ENCODE data around the gene ADAMTSL3.

ADAMTSL3 gene

DNA sequence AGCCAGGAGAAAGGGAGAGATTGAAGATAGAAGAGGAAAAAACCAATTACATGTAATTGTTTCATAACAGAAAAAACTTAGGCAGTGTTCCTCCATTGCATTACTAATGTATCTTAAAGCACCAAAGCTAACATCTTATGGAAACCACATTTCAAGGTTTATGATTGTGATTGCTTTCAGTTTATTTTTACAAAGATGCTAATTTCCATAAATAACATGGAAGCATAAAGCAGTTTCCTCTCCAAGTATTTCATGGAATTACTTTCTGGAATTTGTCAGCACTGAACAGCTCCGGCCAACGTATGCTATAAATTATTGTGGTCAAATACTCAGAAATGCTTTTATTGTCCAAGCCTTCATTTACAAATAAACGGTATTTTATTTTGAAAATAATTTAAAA is 11.6 kb downstream of the ADAMTSL3 start:
- Histone ChIP-seq H2AK5ac (ENCODE audit: low read depth, low read length) (no peak overlapping the region), H2AFZ (ENCODE audit: low read length) (no peak overlapping the region), H2BK12ac (ENCODE audit: low read length) (no peak overlapping the region), H4K91ac (ENCODE audit: low read depth, low read length, poor library complexity) (no peak overlapping the region), H3K4ac (ENCODE audit: low read length) (no peak overlapping the region), H4K8ac (ENCODE audit: low read depth, low read length) (no peak overlapping the region), H3K4me2 (ENCODE audit: insufficient read depth, low read length, poor library complexity, severe bottlenecking) (no peak overlapping the region), H3K9me3 (replicated peaks in 1 of 2; ENCODE audit: control insufficient read depth in 2 of 2, insufficient read depth in 1 of 2, low read depth in 1 of 2, low read length in 2 of 2) (no peaks in the 10 kb centered on the region), H2BK120ac (ENCODE audit: low read depth, low read length) (no peak overlapping the region), H3K9ac (ENCODE audit: low read depth, low read length, poor library complexity) (no peak overlapping the region), H3K4me1 (ENCODE audit: control insufficient read depth in 2 of 2, insufficient read depth in 1 of 2, low read depth in 1 of 2, low read length in 2 of 2) (no peaks in the 10 kb centered on the region), H2BK5ac (ENCODE audit: low read length) (no peak overlapping the region), H3K36me3 (replicated peaks in 1 of 2; ENCODE audit: control insufficient read depth in 2 of 2, insufficient read depth in 2 of 2, low read length in 2 of 2) (no peaks in the 10 kb centered on the region), H3K79me1 (ENCODE audit: low read depth, low read length) (no peaks in the 10 kb centered on the region), H3K4me3 (ENCODE audit: low read length in 2 of 2) (no peak overlapping the region), H3K18ac (ENCODE audit: low read length) (no peak overlapping the region), H2BK15ac (ENCODE audit: low read length) (no peak overlapping the region), H3K27ac (replicated peaks; ENCODE audit: low read length) (no peak overlapping the region), H3K27me3 (ENCODE audit: control insufficient read depth in 3 of 3, insufficient read depth in 3 of 3, low read depth in 1 of 3, low read length in 3 of 3) (no peaks in the 10 kb centered on the region), H3K14ac (ENCODE audit: low read length) (no peak overlapping the region), H3K23ac (ENCODE audit: low read depth, low read length, poor library complexity) (no peak overlapping the region)
- WGBS, 2 donors (ENCODE audit: extremely low coverage in 2 of 2, insufficient read length in 2 of 2, insufficient replicate concordance in 1 of 2): no CpG with 5 or more reads among the region's 3 CpGs
- DNase-seq (ENCODE audit: low spot score): no peak

GRCh38 chr15:83670672-83671229 is 16.8 kb downstream of the ADAMTSL3 start:
- no peak overlapping the region for H2BK12ac ChIP-seq (ENCODE audit: low read length)
- no peak overlapping the region for H3K18ac ChIP-seq (ENCODE audit: low read length)
- no peak overlapping the region for H3K27ac ChIP-seq (replicated peaks; ENCODE audit: low read length)
- H3K36me3 ChIP-seq (replicated peaks in 1 of 2; ENCODE audit: control insufficient read depth in 2 of 2, insufficient read depth in 2 of 2, low read length in 2 of 2): no peaks in the 10 kb centered on the region
- H3K79me1 ChIP-seq (ENCODE audit: low read depth, low read length): no peaks in the 10 kb centered on the region
- H3K27me3 ChIP-seq (ENCODE audit: control insufficient read depth in 3 of 3, insufficient read depth in 3 of 3, low read depth in 1 of 3, low read length in 3 of 3): no peaks in the 10 kb centered on the region
- WGBS, 2 donors (ENCODE audit: extremely low coverage in 2 of 2, insufficient read length in 2 of 2, insufficient replicate concordance in 1 of 2): no CpG with 5 or more reads among the region's 1 CpG
- no peaks in the 10 kb centered on the region for H3K9me3 ChIP-seq (replicated peaks in 1 of 2; ENCODE audit: control insufficient read depth in 2 of 2, insufficient read depth in 1 of 2, low read depth in 1 of 2, low read length in 2 of 2)
- H3K4me2 ChIP-seq (ENCODE audit: insufficient read depth, low read length, poor library complexity, severe bottlenecking): no peak overlapping the region
- H3K14ac ChIP-seq (ENCODE audit: low read length): no peak overlapping the region
- no peak overlapping the region for H3K9ac ChIP-seq (ENCODE audit: low read depth, low read length, poor library complexity)
- no peak for DNase-seq (ENCODE audit: low spot score)
- H3K23ac ChIP-seq (ENCODE audit: low read depth, low read length, poor library complexity): no peak overlapping the region
- H3K4me1 ChIP-seq (ENCODE audit: control insufficient read depth in 2 of 2, insufficient read depth in 1 of 2, low read depth in 1 of 2, low read length in 2 of 2): peaks cover 0 to 6% of the 10 kb centered on the region in 2 donors
- no peak overlapping the region for H4K8ac ChIP-seq (ENCODE audit: low read depth, low read length)
- H2AK5ac ChIP-seq (ENCODE audit: low read depth, low read length): no peak overlapping the region
- H2AFZ ChIP-seq (ENCODE audit: low read length): no peak overlapping the region
- no peak overlapping the region for H4K91ac ChIP-seq (ENCODE audit: low read depth, low read length, poor library complexity)
- H3K4me3 ChIP-seq (ENCODE audit: low read length in 2 of 2): no peak overlapping the region
- no peak overlapping the region for H2BK5ac ChIP-seq (ENCODE audit: low read length)
- no peak overlapping the region for H2BK120ac ChIP-seq (ENCODE audit: low read depth, low read length)
- no peak overlapping the region for H3K4ac ChIP-seq (ENCODE audit: low read length)
- H2BK15ac ChIP-seq (ENCODE audit: low read length): no peak overlapping the region

GRCh38 chr15:83671603-83672002 is 17.7 kb downstream of the ADAMTSL3 start:
- no CpG with 5 or more reads among the region's 2 CpGs for WGBS, 2 donors (ENCODE audit: extremely low coverage in 2 of 2, insufficient read length in 2 of 2, insufficient replicate concordance in 1 of 2)
- H3K27me3 ChIP-seq (ENCODE audit: control insufficient read depth in 3 of 3, insufficient read depth in 3 of 3, low read depth in 1 of 3, low read length in 3 of 3): no peaks in the 10 kb centered on the region

DNA sequence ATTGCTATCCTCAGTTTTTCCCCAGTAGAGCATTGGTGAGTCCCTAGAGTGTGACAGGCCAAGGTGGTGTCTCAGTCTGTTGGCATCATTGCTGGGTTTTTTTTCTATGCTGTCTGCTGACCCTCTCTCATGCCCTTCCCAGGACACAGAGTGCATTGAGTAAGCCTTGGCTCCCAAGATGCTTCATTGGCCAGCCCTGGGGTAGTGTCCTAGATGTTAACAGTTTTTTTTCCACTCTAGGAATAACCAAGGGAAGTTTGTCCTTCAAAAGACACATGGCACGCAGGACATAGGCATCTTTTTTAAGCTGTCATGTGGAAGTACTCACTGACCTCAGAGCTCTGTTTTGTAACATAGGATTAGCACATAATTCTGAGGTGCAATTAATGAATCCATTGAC is 19.5 kb downstream of the ADAMTSL3 start:
- H2BK120ac ChIP-seq (ENCODE audit: low read depth, low read length): no peak overlapping the region
- no peak overlapping the region for H3K18ac ChIP-seq (ENCODE audit: low read length)
- H2BK5ac ChIP-seq (ENCODE audit: low read length): no peak overlapping the region
- no peak overlapping the region for H2AFZ ChIP-seq (ENCODE audit: low read length)
- no peak overlapping the region for H2BK12ac ChIP-seq (ENCODE audit: low read length)
- no peaks in the 10 kb centered on the region for H3K79me1 ChIP-seq (ENCODE audit: low read depth, low read length)
- H3K27me3 ChIP-seq (ENCODE audit: control insufficient read depth in 3 of 3, insufficient read depth in 3 of 3, low read depth in 1 of 3, low read length in 3 of 3): no peaks in the 10 kb centered on the region
- H3K36me3 ChIP-seq (replicated peaks in 1 of 2; ENCODE audit: control insufficient read depth in 2 of 2, insufficient read depth in 2 of 2, low read length in 2 of 2): no peaks in the 10 kb centered on the region
- no peak overlapping the region for H3K9ac ChIP-seq (ENCODE audit: low read depth, low read length, poor library complexity)
- no peak overlapping the region for H4K8ac ChIP-seq (ENCODE audit: low read depth, low read length)
- no peak overlapping the region for H2AK5ac ChIP-seq (ENCODE audit: low read depth, low read length)
- no peak overlapping the region for H4K91ac ChIP-seq (ENCODE audit: low read depth, low read length, poor library complexity)
- H3K14ac ChIP-seq (ENCODE audit: low read length): no peak overlapping the region
- H3K9me3 ChIP-seq (replicated peaks in 1 of 2; ENCODE audit: control insufficient read depth in 2 of 2, insufficient read depth in 1 of 2, low read depth in 1 of 2, low read length in 2 of 2): no peaks in the 10 kb centered on the region
- H3K27ac ChIP-seq (replicated peaks; ENCODE audit: low read length): no peak overlapping the region
- no peak overlapping the region for H3K4me2 ChIP-seq (ENCODE audit: insufficient read depth, low read length, poor library complexity, severe bottlenecking)
- H3K4me3 ChIP-seq (ENCODE audit: low read length in 2 of 2): no peak overlapping the region
- no peak overlapping the region for H3K23ac ChIP-seq (ENCODE audit: low read depth, low read length, poor library complexity)
- DNase-seq (ENCODE audit: low spot score): no peak
- H3K4ac ChIP-seq (ENCODE audit: low read length): no peak overlapping the region
- no peak overlapping the region for H2BK15ac ChIP-seq (ENCODE audit: low read length)
- no CpG with 5 or more reads among the region's 1 CpG for WGBS, 2 donors (ENCODE audit: extremely low coverage in 2 of 2, insufficient read length in 2 of 2, insufficient replicate concordance in 1 of 2)
- peaks cover 0 to 6% of the 10 kb centered on the region in 2 donors for H3K4me1 ChIP-seq (ENCODE audit: control insufficient read depth in 2 of 2, insufficient read depth in 1 of 2, low read depth in 1 of 2, low read length in 2 of 2)

More at GRCh38 chr15:83671603-83672002, 17.7 kb downstream of the ADAMTSL3 start:
- H4K8ac ChIP-seq (ENCODE audit: low read depth, low read length): no peak overlapping the region
- no peak overlapping the region for H2BK12ac ChIP-seq (ENCODE audit: low read length)
- H3K4me2 ChIP-seq (ENCODE audit: insufficient read depth, low read length, poor library complexity, severe bottlenecking): no peak overlapping the region
- H4K91ac ChIP-seq (ENCODE audit: low read depth, low read length, poor library complexity): no peak overlapping the region
- H2BK5ac ChIP-seq (ENCODE audit: low read length): no peak overlapping the region
- peaks cover 0 to 6% of the 10 kb centered on the region in 2 donors for H3K4me1 ChIP-seq (ENCODE audit: control insufficient read depth in 2 of 2, insufficient read depth in 1 of 2, low read depth in 1 of 2, low read length in 2 of 2)
- H2BK120ac ChIP-seq (ENCODE audit: low read depth, low read length): no peak overlapping the region
- H3K14ac ChIP-seq (ENCODE audit: low read length): no peak overlapping the region
- no peak overlapping the region for H3K9ac ChIP-seq (ENCODE audit: low read depth, low read length, poor library complexity)
- H3K23ac ChIP-seq (ENCODE audit: low read depth, low read length, poor library complexity): no peak overlapping the region
- no peak overlapping the region for H2AK5ac ChIP-seq (ENCODE audit: low read depth, low read length)
- H2BK15ac ChIP-seq (ENCODE audit: low read length): no peak overlapping the region
- H3K4ac ChIP-seq (ENCODE audit: low read length): no peak overlapping the region
- no peaks in the 10 kb centered on the region for H3K9me3 ChIP-seq (replicated peaks in 1 of 2; ENCODE audit: control insufficient read depth in 2 of 2, insufficient read depth in 1 of 2, low read depth in 1 of 2, low read length in 2 of 2)
- H3K27ac ChIP-seq (replicated peaks; ENCODE audit: low read length): no peak overlapping the region
- no peak for DNase-seq (ENCODE audit: low spot score)
- H3K18ac ChIP-seq (ENCODE audit: low read length): no peak overlapping the region
- H2AFZ ChIP-seq (ENCODE audit: low read length): no peak overlapping the region
- H3K36me3 ChIP-seq (replicated peaks in 1 of 2; ENCODE audit: control insufficient read depth in 2 of 2, insufficient read depth in 2 of 2, low read length in 2 of 2): no peaks in the 10 kb centered on the region
- no peaks in the 10 kb centered on the region for H3K79me1 ChIP-seq (ENCODE audit: low read depth, low read length)
- H3K4me3 ChIP-seq (ENCODE audit: low read length in 2 of 2): no peak overlapping the region
